Measurements from ENCODE around the gene ASPN. TPM values are rescaled to one million over a fixed set of nuclear protein-coding genes. Genes with fewer than 3 reads are reported as not detected.
A peak's percentile ranks its signal among the peaks of the same experiment; 100 is the strongest.

ASPN gene
- total RNA-seq, 3 donors from 2014 or later = 3.9 to 6.3 (median 6.2) TPM

GRCh38 chr9:92408747-92409478 is 73.4 kb downstream of the ASPN start:
- Histone ChIP-seq H3K4me1 (no peaks in the 10 kb centered on the region), H3K27ac (no peak overlapping the region), H3K9me3 (no peaks in the 10 kb centered on the region), H3K4me3 (no peak overlapping the region), H3K36me3 (no peaks in the 10 kb centered on the region), H3K27me3 (no peaks in the 10 kb centered on the region)
- TF ChIP-seq, protein P1, sequence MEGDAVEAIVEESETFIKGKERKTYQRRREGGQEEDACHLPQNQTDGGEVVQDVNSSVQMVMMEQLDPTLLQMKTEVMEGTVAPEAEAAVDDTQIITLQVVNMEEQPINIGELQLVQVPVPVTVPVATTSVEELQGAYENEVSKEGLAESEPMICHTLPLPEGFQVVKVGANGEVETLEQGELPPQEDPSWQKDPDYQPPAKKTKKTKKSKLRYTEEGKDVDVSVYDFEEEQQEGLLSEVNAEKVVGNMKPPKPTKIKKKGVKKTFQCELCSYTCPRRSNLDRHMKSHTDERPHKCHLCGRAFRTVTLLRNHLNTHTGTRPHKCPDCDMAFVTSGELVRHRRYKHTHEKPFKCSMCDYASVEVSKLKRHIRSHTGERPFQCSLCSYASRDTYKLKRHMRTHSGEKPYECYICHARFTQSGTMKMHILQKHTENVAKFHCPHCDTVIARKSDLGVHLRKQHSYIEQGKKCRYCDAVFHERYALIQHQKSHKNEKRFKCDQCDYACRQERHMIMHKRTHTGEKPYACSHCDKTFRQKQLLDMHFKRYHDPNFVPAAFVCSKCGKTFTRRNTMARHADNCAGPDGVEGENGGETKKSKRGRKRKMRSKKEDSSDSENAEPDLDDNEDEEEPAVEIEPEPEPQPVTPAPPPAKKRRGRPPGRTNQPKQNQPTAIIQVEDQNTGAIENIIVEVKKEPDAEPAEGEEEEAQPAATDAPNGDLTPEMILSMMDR (IDR thresholded peaks at IDR 0.05) = no peak
- TF ChIP-seq POLR2AphosphoS5 (IDR thresholded peaks at IDR 0.05) (no peak), POLR2A (IDR thresholded peaks at IDR 0.05) (no peak)
- intact Hi-C loops (cut with DNase I; ENCODE audit: low total_unique reads) = no loop called here
- DNase-seq (ENCODE audit: low spot score in 2 of 2) = no peak

- intact Hi-C loops (cut with DNase I; ENCODE audit: low total_unique reads) = no loop called here
- TF ChIP-seq, protein P1 (IDR thresholded peaks at IDR 0.05) = no peak
- no peak for TF ChIP-seq POLR2AphosphoS5 (IDR thresholded peaks at IDR 0.05)
- TF ChIP-seq POLR2A (IDR thresholded peaks at IDR 0.05) = no peak
- no peaks in the 10 kb centered on the region for H3K4me1 ChIP-seq
- DNase-seq (ENCODE audit: low spot score in 2 of 2) = no peak
- H3K36me3 ChIP-seq = no peaks in the 10 kb centered on the region
- H3K27ac ChIP-seq = no peak overlapping the region
- H3K27me3 ChIP-seq = no peaks in the 10 kb centered on the region
- no peaks in the 10 kb centered on the region for H3K9me3 ChIP-seq
- H3K4me3 ChIP-seq = no peak overlapping the region
Measured at GRCh38 chr9:92407818-92408217, 74.5 kb downstream of the ASPN start.

DNA sequence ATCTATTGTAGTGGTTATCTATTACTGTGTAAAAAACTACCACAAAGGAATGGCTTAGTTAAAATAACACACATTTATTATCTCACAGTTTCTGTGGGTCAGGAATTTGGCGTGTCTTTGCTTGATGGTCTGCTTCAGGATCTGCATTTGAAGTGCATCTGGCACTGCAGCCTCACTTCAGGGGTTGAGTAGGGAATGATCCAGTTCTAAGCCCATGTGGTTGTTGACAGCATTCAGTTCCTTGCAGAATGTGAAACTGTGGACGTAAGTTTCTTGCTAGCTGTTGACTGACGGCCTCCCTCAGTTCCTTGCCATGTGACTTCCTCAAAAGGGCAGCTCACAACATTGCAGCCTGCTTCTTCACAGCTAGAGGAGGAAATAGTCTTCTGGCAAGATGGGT is 75.8 kb downstream of the ASPN start:
- Histone ChIP-seq H3K4me1 (no peaks in the 10 kb centered on the region), H3K9me3 (no peaks in the 10 kb centered on the region), H3K27ac (peak overlapping the region; percentile 16 to 74), H3K27me3 (no peaks in the 10 kb centered on the region), H3K4me3 (peak overlapping the region in 1 of 3 donors; percentile 36), H3K36me3 (no peaks in the 10 kb centered on the region)
- intact Hi-C loops (cut with DNase I; ENCODE audit: low total_unique reads) = no loop called here
- no peak for DNase-seq (ENCODE audit: low spot score in 2 of 2)
- peak in 1 of 3 donors; percentile 29 for TF ChIP-seq POLR2AphosphoS5 (IDR thresholded peaks at IDR 0.05)
- TF ChIP-seq POLR2A (IDR thresholded peaks at IDR 0.05) = no peak
- TF ChIP-seq, protein P1 (IDR thresholded peaks at IDR 0.05) = no peak

Other genes with a start within 250 kb of the ASPN start
- 100 to 1,000 TPM in 2 of 3 donors, 10 to 100 TPM in 1; 56.5 to 111 (median 111) TPM for gene IARS1, start 188.8 kb downstream of the ASPN start, total RNA-seq
- 10 to 100 TPM; 31.2 to 66.6 (median 49.8) TPM for gene NOL8, start 157.2 kb downstream of the ASPN start, total RNA-seq
- gene CENPP, start 156.6 kb downstream of the ASPN start, total RNA-seq = 1 to 10 TPM; 3.9 to 6.1 (median 4.5) TPM
- gene OGN, start 77.9 kb downstream of the ASPN start, total RNA-seq = 10 to 100 TPM; 14.1 to 92.5 (median 17.7) TPM
- gene OMD, start 58.0 kb downstream of the ASPN start, total RNA-seq = 10 to 100 TPM; 12.8 to 39.2 (median 30.0) TPM
- gene ECM2, start 53.5 kb upstream of the ASPN start, total RNA-seq = 10 to 100 TPM; 13.8 to 92.2 (median 25.5) TPM
- gene IPPK, start 187.6 kb upstream of the ASPN start, total RNA-seq = 10 to 100 TPM in 2 of 3 donors, 1 to 10 TPM in 1; 5.8 to 22.8 (median 12.1) TPM

All from breast epithelium (tissue), 4 donors.